ENCODE results near the gene SURF2. TPM values are rescaled to one million over a fixed set of nuclear protein-coding genes. Genes with fewer than 3 reads are reported as not detected.
A peak's percentile ranks its signal among the peaks of the same experiment; 100 is the strongest.
"Not testable (repeated sequence)": the region's sequence is repeated elsewhere in the genome, so short reads cannot be mapped to it uniquely, and the experiment has no call there.

The SURF2 gene
- total RNA-seq (10 to 100 TPM; 19.5 to 19.8 TPM), polyA plus RNA-seq (10 to 100 TPM; 29.7 to 46.7 TPM)

GRCh38 chr9:133356391-133357091 lies at the start of gene SURF2, which contains the start of gene SURF1:
Gene SURF2, plus strand, starts transcription at chr9:133356550. Its CDS starts 43 bp downstream, at chr9:133356593.
Gene SURF1, minus strand, starts transcription at chr9:133356487. Its CDS starts 34 bp downstream, at chr9:133356453.
- ChIA-PET POLR2A (ENCODE audit: partially characterized antibody) (interaction anchor here (1.1 to 18.1 kb wide), 8 partner anchors 8 to 223 kb away, joined by 3 to 437 read pairs (median 8); partner anchors contain the start of genes MED22, REXO4, RPL7A and STKLD1), CTCF (ENCODE audit: partially characterized antibody) (interaction anchor here (1.3 to 3.9 kb wide), 6 partner anchors 9 to 170 kb away, joined by 4 to 51 read pairs (median 5); partner anchors contain the start of genes MED22 and RPL7A)
- H3K4me3 Mint-ChIP-seq, result peak within 1 kb of the TSS; percentile 85 to 92 (median 88)
- no peaks in the 10 kb centered on the region for H3K27me3 Mint-ChIP-seq
- peaks cover 15 to 44% (median 27%) of the 10 kb centered on the region in 4 donors for H3K4me1 Mint-ChIP-seq
- Histone ChIP-seq H3K9me3 (ENCODE audit: control insufficient read depth in 1 of 2, low read length in 2 of 2) (no peaks in the 10 kb centered on the region), H3K4me3 (ENCODE audit: low read length in 2 of 2) (peak within 1 kb of the TSS; percentile 61 to 73), H3K4me1 (ENCODE audit: insufficient read depth, low read length) (peaks cover 33% of the 10 kb centered on the region), H3K27me3 (ENCODE audit: insufficient read depth, low read length) (no peaks in the 10 kb centered on the region), H3K36me3 (ENCODE audit: insufficient read depth, low read length) (peaks cover 43% of the 10 kb centered on the region), H3K27ac (ENCODE audit: low read depth, low read length) (peak within 1 kb of the TSS; percentile 76)
- peaks cover 0 to 2% (median 0%) of the 10 kb centered on the region in 8 donors for H3K9me3 Mint-ChIP-seq
- intact Hi-C loops (cut with micrococcal nuclease), result loop anchor here (1.0 to 5.0 kb wide), 5 partner anchors 8 to 121 kb away; partner anchors contain the start of genes MED22, RPL7A, SLC2A6 and STKLD1
- peak; percentile 85 to 90 (median 88) for DNase-seq
- peaks cover 10 to 46% of the 10 kb centered on the region in 2 donors for H3K36me3 Mint-ChIP-seq
- peak within 1 kb of the TSS; percentile 89 to 93 (median 92) for H3K27ac Mint-ChIP-seq

DNA sequence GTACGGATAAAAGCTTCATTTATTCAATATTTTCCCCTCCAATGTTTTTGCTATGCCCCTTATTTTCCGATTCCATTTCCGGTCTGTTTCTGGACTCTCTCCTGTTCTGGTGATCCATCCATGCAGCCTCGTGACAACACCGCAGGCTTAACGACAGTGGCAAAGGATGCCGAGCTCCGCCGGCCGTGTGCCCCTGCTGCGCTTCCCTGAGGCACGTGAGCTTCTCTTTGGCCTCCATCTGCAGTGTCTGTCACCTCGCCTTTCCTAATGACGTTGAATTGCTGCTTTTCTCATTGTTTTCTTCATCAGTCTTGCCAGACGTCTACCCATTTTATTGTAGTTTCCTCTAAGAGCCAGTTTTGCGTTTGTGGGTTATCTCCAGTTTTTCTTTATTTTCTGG lies 49.0 kb upstream of the SURF2 start:
- Histone ChIP-seq H3K36me3 (ENCODE audit: insufficient read depth, low read length) (no peaks in the 10 kb centered on the region), H3K4me3 (ENCODE audit: low read length in 2 of 2) (no peak overlapping the region), H3K27ac (ENCODE audit: low read depth, low read length) (no peak overlapping the region), H3K27me3 (ENCODE audit: insufficient read depth, low read length) (no peaks in the 10 kb centered on the region), H3K4me1 (ENCODE audit: insufficient read depth, low read length) (no peaks in the 10 kb centered on the region), H3K9me3 (ENCODE audit: control insufficient read depth in 1 of 2, low read length in 2 of 2) (no peaks in the 10 kb centered on the region)
- ChIA-PET POLR2A (ENCODE audit: partially characterized antibody) (no interaction called here), CTCF (ENCODE audit: partially characterized antibody) (no interaction called here)
- Mint-ChIP-seq H3K9me3 (peaks cover 0 to 1% (median 0%) of the 10 kb centered on the region in 8 donors), H3K4me1 (no peaks in the 10 kb centered on the region), H3K36me3 (no peaks in the 10 kb centered on the region), H3K4me3 (no peak overlapping the region), H3K27me3 (peaks cover 10 to 19% of the 10 kb centered on the region in 2 donors), H3K27ac (no peak overlapping the region)
- DNase-seq, result no peak
- intact Hi-C loops (cut with micrococcal nuclease), result no loop called here

GRCh38 chr9:133309608-133310007 lies 46.7 kb upstream of the SURF2 start:
- POLR2A ChIA-PET (ENCODE audit: partially characterized antibody), result no interaction called here

GRCh38 chr9:133315997-133316396 lies 40.4 kb upstream of the SURF2 start:
- H3K9me3 ChIP-seq (ENCODE audit: control insufficient read depth in 1 of 2, low read length in 2 of 2), result no peaks in the 10 kb centered on the region
- H3K4me3 ChIP-seq (ENCODE audit: low read length in 2 of 2), result no peak overlapping the region
- Mint-ChIP-seq H3K36me3 (no peaks in the 10 kb centered on the region), H3K9me3 (peaks cover 0 to 1% (median 0%) of the 10 kb centered on the region in 8 donors), H3K27ac (no peak overlapping the region), H3K4me1 (no peaks in the 10 kb centered on the region), H3K4me3 (no peak overlapping the region), H3K27me3 (peaks cover 0 to 3% of the 10 kb centered on the region in 2 donors)
- H3K36me3 ChIP-seq (ENCODE audit: insufficient read depth, low read length), result no peaks in the 10 kb centered on the region
- no peaks in the 10 kb centered on the region for H3K4me1 ChIP-seq (ENCODE audit: insufficient read depth, low read length)
- ChIA-PET POLR2A (ENCODE audit: partially characterized antibody) (no interaction called here), CTCF (ENCODE audit: partially characterized antibody) (no interaction called here)
- DNase-seq, result no peak
- no peak overlapping the region for H3K27ac ChIP-seq (ENCODE audit: low read depth, low read length)
- intact Hi-C loops (cut with micrococcal nuclease), result no loop called here
- no peaks in the 10 kb centered on the region for H3K27me3 ChIP-seq (ENCODE audit: insufficient read depth, low read length)

More at GRCh38 chr9:133309608-133310007, 46.7 kb upstream of the SURF2 start:
- Mint-ChIP-seq H3K9me3 (peaks cover 0 to 1% (median 0%) of the 10 kb centered on the region in 8 donors), H3K27me3 (peaks cover 10 to 19% of the 10 kb centered on the region in 2 donors), H3K36me3 (no peaks in the 10 kb centered on the region), H3K4me1 (no peaks in the 10 kb centered on the region), H3K4me3 (no peak overlapping the region), H3K27ac (no peak overlapping the region)
- Histone ChIP-seq H3K27ac (ENCODE audit: low read depth, low read length) (no peak overlapping the region), H3K36me3 (ENCODE audit: insufficient read depth, low read length) (no peaks in the 10 kb centered on the region), H3K4me3 (ENCODE audit: low read length in 2 of 2) (no peak overlapping the region), H3K4me1 (ENCODE audit: insufficient read depth, low read length) (no peaks in the 10 kb centered on the region), H3K27me3 (ENCODE audit: insufficient read depth, low read length) (no peaks in the 10 kb centered on the region), H3K9me3 (ENCODE audit: control insufficient read depth in 1 of 2, low read length in 2 of 2) (no peaks in the 10 kb centered on the region)
- CTCF ChIA-PET (ENCODE audit: partially characterized antibody), result no interaction called here
- DNase-seq, result no peak
- intact Hi-C loops (cut with micrococcal nuclease), result no loop called here

DNA sequence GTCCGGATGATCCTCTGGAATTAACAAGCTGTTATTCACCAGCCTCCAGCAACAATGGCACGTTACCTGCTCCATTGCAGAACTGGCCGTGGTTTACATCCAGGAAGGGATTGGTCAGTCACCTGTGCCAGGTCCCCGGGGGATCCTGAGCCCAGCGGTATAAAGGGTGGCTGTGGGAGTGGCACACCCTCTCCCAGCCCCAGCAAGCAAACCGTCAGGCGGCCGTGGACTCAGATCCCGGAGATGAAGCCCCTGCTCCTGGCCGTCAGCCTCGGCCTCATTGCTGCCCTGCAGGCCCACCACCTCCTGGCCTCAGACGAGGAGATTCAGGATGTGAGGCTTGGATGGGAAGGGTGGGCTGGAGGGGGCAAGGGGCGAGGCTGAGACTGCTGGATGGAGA lies 38.8 kb upstream of the SURF2 start:
- POLR2A ChIA-PET (ENCODE audit: partially characterized antibody); H3K27ac Mint-ChIP-seq; DNase-seq; H3K36me3 ChIP-seq (ENCODE audit: insufficient read depth, low read length); intact Hi-C loops (cut with micrococcal nuclease); H3K4me1 ChIP-seq (ENCODE audit: insufficient read depth, low read length); H3K27me3 Mint-ChIP-seq; CTCF ChIA-PET (ENCODE audit: partially characterized antibody); H3K27me3 ChIP-seq (ENCODE audit: insufficient read depth, low read length); H3K27ac ChIP-seq (ENCODE audit: low read depth, low read length); H3K4me3 Mint-ChIP-seq; H3K36me3 Mint-ChIP-seq; H3K9me3 Mint-ChIP-seq; H3K9me3 ChIP-seq (ENCODE audit: control insufficient read depth in 1 of 2, low read length in 2 of 2); H3K4me1 Mint-ChIP-seq; H3K4me3 ChIP-seq (ENCODE audit: low read length in 2 of 2): not testable (repeated sequence)

DNA sequence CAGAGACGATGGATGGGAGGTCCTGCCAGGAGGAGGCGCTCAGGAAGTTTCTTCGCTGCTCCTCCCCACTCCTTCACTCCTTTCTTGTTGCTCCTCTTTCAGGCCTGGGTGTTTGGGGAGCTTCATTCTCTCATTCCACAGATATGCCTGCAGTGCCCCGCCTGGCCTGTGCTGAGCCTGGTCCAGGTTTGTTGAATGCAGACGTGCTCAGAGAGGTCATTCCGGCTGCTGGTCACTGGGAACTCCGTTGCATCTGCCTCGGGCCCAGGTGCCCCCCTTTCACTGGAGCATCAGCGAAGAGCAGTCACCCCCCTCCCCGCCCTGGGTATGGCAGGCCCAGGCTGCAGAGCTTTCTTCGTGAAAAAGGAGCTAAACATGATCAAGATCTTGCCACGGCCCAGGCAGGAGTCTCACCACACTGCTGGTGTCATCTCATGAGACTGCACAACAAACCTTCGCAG lies 35.9 kb upstream of the SURF2 start:
- Mint-ChIP-seq H3K36me3 (no peaks in the 10 kb centered on the region), H3K4me1 (no peaks in the 10 kb centered on the region), H3K4me3 (no peak overlapping the region), H3K9me3 (peaks cover 0 to 1% (median 0%) of the 10 kb centered on the region in 8 donors), H3K27ac (no peak overlapping the region), H3K27me3 (peaks cover 0 to 2% of the 10 kb centered on the region in 2 donors)
- no peaks in the 10 kb centered on the region for H3K36me3 ChIP-seq (ENCODE audit: insufficient read depth, low read length)
- no peak for DNase-seq
- no peaks in the 10 kb centered on the region for H3K4me1 ChIP-seq (ENCODE audit: insufficient read depth, low read length)
- H3K9me3 ChIP-seq (ENCODE audit: control insufficient read depth in 1 of 2, low read length in 2 of 2), result no peaks in the 10 kb centered on the region
- intact Hi-C loops (cut with micrococcal nuclease), result no loop called here
- H3K4me3 ChIP-seq (ENCODE audit: low read length in 2 of 2), result no peak overlapping the region
- POLR2A ChIA-PET (ENCODE audit: partially characterized antibody), result no interaction called here
- H3K27me3 ChIP-seq (ENCODE audit: insufficient read depth, low read length), result no peaks in the 10 kb centered on the region
- no peak overlapping the region for H3K27ac ChIP-seq (ENCODE audit: low read depth, low read length)
- CTCF ChIA-PET (ENCODE audit: partially characterized antibody), result no interaction called here

GRCh38 chr9:133321411-133321935 lies 34.9 kb upstream of the SURF2 start:
- no peak overlapping the region for H3K27ac ChIP-seq (ENCODE audit: low read depth, low read length)
- H3K9me3 ChIP-seq (ENCODE audit: control insufficient read depth in 1 of 2, low read length in 2 of 2), result no peaks in the 10 kb centered on the region
- no peaks in the 10 kb centered on the region for H3K36me3 ChIP-seq (ENCODE audit: insufficient read depth, low read length)
- Mint-ChIP-seq H3K4me1 (peaks cover 0 to 3% (median 0%) of the 10 kb centered on the region in 4 donors), H3K36me3 (peaks cover 0 to 3% of the 10 kb centered on the region in 2 donors), H3K27me3 (peaks cover 0 to 2% of the 10 kb centered on the region in 2 donors), H3K27ac (no peak overlapping the region), H3K4me3 (no peak overlapping the region), H3K9me3 (no peaks in the 10 kb centered on the region)
- intact Hi-C loops (cut with micrococcal nuclease), result no loop called here
- H3K4me1 ChIP-seq (ENCODE audit: insufficient read depth, low read length), result no peaks in the 10 kb centered on the region
- H3K27me3 ChIP-seq (ENCODE audit: insufficient read depth, low read length), result no peaks in the 10 kb centered on the region
- ChIA-PET CTCF (ENCODE audit: partially characterized antibody) (no interaction called here), POLR2A (ENCODE audit: partially characterized antibody) (no interaction called here)
- DNase-seq, result no peak
- H3K4me3 ChIP-seq (ENCODE audit: low read length in 2 of 2), result no peak overlapping the region
